Loucy (cell line): ENCODE results near the gene HSPA12B.

Source experiments
- CTCF ChIP-seq: fragments of 200-600 bp; sonication (generic); conservative IDR thresholded peaks from 2 replicates; pipeline ENCODE4 v1.5.1; 2014; ENCODE audit warnings: mild to moderate bottlenecking, antibody characterized with exemption, low read length
- EZH2phosphoT487 ChIP-seq: fragments of 200-600 bp; IDR thresholded peaks from 2 replicates; pipeline ENCODE4 v1.6.1; 2018; ENCODE audit warnings: antibody characterized with exemption, mild to moderate bottlenecking, moderate library complexity, borderline replicate concordance

GRCh38 chr20:3686421-3686820 is 46.1 kb upstream of the HSPA12B start:
- TF ChIP-seq CTCF: no peak
- no peak for TF ChIP-seq EZH2phosphoT487
